ENCODE measurements around the gene ITFG2. TPM values are rescaled to one million over a fixed set of nuclear protein-coding genes. Genes with fewer than 3 reads are reported as not detected.
A peak's percentile ranks its signal among the peaks of the same experiment; 100 is the strongest.

ITFG2 gene
- total RNA-seq, 1 experiment from 2014 or later: 24.6 TPM

GRCh38 chr12:2779281-2779680, 33.2 kb upstream of the ITFG2 start (continued):
- TF ChIP-seq CTCF (IDR thresholded peaks at IDR 0.05 in 2 of 3, conservative IDR thresholded peaks at IDR 0.05 in 1 of 3; ENCODE audit: borderline replicate concordance in 1 of 3, insufficient read depth in 1 of 3, low read depth in 2 of 3, low read length in 2 of 3) (no peak), EZH2 (IDR thresholded peaks at IDR 0.05) (no peak)

- TF ChIP-seq SIN3A (IDR thresholded peaks at IDR 0.05; ENCODE audit: low read depth) (no peak), FOSL1 (IDR thresholded peaks at IDR 0.05; ENCODE audit: low read depth) (no peak), CTCF (IDR thresholded peaks at IDR 0.05 in 2 of 3, conservative IDR thresholded peaks at IDR 0.05 in 1 of 3; ENCODE audit: borderline replicate concordance in 1 of 3, insufficient read depth in 1 of 3, low read depth in 2 of 3, low read length in 2 of 3) (peak; percentile 68 to 94 (median 89)), RAD21 (IDR thresholded peaks at IDR 0.05; ENCODE audit: low read depth) (peak; percentile 73)
- ChIA-PET RAD21 (ENCODE audit: low non-redundant PET in 1 of 2, low total read pairs in 2 of 2, uncharacterized antibody in 2 of 2, unreplicated experiment in 2 of 2) (interaction anchor here in 1 of 2 experiments (0.7 to 1.4 kb wide), 3 partner anchors 32 to 101 kb away, joined by 3 to 4 read pairs (median 4); no protein-coding TSS in a partner anchor), POLR2A (interaction anchor here (1.4 kb wide), 1 partner anchor 12 kb away, joined by 3 read pairs; no protein-coding TSS in a partner anchor), CTCF (interaction anchor here (0.6 to 3.2 kb wide), 17 partner anchors 8 to 258 kb away, joined by 3 to 30 read pairs (median 5); partner anchors contain the start of genes FKBP4 and ITFG2)
- BruUV-seq (replicated peaks): no TSS peak
- Histone ChIP-seq H3K4me2 (ENCODE audit: low read length) (peak overlapping the region; percentile 85), H4K20me1 (ENCODE audit: insufficient read depth) (no peaks in the 10 kb centered on the region), H3K79me2 (ENCODE audit: insufficient read depth, low read length) (no peaks in the 10 kb centered on the region), H3K27me3 (ENCODE audit: insufficient read depth, low read length) (no peaks in the 10 kb centered on the region; the same call in 1 of the 2 replicates), H3K9ac (ENCODE audit: low read length) (no peak overlapping the region), H3K9me3 (ENCODE audit: control insufficient read depth in 1 of 2, insufficient read depth in 1 of 2, low read depth in 1 of 2, low read length in 2 of 2) (no peaks in the 10 kb centered on the region), H3K4me3 (replicated peaks in 1 of 2; ENCODE audit: low read depth in 1 of 2, low read length in 2 of 2) (peak overlapping the region; percentile 30 to 45), H3K4me1 (ENCODE audit: control insufficient read depth in 1 of 2, insufficient read depth in 2 of 2, low read length in 2 of 2) (peaks cover 0 to 12% of the 10 kb centered on the region in 2 experiments; a peak in 3 of 4 replicates), H3K27ac (ENCODE audit: low read depth, low read length) (no peak overlapping the region; the same call in 1 of the 2 replicates), H3K36me3 (ENCODE audit: control insufficient read depth in 1 of 2, insufficient read depth in 2 of 2, low read length in 2 of 2) (no peaks in the 10 kb centered on the region), H2AFZ (ENCODE audit: low read depth, low read length, poor library complexity, severe bottlenecking) (peak overlapping the region; percentile 99), H3K9me2 (ENCODE audit: insufficient read depth) (no peaks in the 10 kb centered on the region)
- DNase-seq (ENCODE audit: low read depth, low spot score): peak; percentile 23
- intact Hi-C loops (cut with micrococcal nuclease): loop anchor here (1.0 to 2.0 kb wide), 2 partner anchors 44 to 101 kb away; no protein-coding TSS in a partner anchor
- peak; percentile 98 for ATAC-seq
These were observed 28.4 kb upstream of the ITFG2 start for GRCh38 chr12:2783936-2784600.

Measured in HCT116 (cell line).